ENCODE data around the gene RBM19. TPM values are rescaled to one million over a fixed set of nuclear protein-coding genes. Genes with fewer than 3 reads are reported as not detected.

Gene RBM19
- total and polyA plus RNA-seq, 2 of the 4 experiments (the other 2 are of a cell fraction) = 18.7 to 19.2 TPM

DNA sequence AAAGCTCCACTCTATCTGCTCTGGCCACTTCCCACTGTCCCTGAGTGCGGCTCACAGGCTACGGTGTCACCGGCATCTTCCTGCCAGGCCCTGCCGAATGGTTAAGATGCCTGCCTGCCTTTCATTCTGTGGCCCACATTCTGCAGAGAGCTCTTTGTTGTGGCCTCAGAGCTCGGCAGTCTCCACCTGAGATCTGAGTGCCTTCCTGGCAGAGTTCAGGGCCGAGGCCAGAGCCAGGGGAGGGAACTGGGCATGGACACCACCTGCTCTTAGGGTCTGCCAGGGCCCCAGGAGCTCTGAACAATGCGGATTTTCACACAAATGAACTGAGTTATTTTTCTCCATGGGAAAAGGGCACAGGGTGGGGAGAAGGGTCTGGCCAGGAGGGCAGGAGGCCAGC is 127.2 kb downstream of the RBM19 start:
- DNase-seq = no peak
- no peak for TF ChIP-seq POLR2A (IDR thresholded peaks at IDR 0.05; ENCODE audit: low read depth, low read length)
- no peak for TF ChIP-seq MAZ (IDR thresholded peaks at IDR 0.05; ENCODE audit: borderline replicate concordance, low read depth, low read length)
- TF ChIP-seq RAD21 (IDR thresholded peaks at IDR 0.05; ENCODE audit: low read length) = no peak
- TF ChIP-seq CHD1 (IDR thresholded peaks at IDR 0.05; ENCODE audit: low read depth, low read length) = no peak
- TF ChIP-seq, protein P1, sequence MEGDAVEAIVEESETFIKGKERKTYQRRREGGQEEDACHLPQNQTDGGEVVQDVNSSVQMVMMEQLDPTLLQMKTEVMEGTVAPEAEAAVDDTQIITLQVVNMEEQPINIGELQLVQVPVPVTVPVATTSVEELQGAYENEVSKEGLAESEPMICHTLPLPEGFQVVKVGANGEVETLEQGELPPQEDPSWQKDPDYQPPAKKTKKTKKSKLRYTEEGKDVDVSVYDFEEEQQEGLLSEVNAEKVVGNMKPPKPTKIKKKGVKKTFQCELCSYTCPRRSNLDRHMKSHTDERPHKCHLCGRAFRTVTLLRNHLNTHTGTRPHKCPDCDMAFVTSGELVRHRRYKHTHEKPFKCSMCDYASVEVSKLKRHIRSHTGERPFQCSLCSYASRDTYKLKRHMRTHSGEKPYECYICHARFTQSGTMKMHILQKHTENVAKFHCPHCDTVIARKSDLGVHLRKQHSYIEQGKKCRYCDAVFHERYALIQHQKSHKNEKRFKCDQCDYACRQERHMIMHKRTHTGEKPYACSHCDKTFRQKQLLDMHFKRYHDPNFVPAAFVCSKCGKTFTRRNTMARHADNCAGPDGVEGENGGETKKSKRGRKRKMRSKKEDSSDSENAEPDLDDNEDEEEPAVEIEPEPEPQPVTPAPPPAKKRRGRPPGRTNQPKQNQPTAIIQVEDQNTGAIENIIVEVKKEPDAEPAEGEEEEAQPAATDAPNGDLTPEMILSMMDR (conservative IDR thresholded peaks at IDR 0.05; ENCODE audit: low read depth, low read length) = no peak
- no peak for TF ChIP-seq SMC3 (IDR thresholded peaks at IDR 0.05; ENCODE audit: low read depth, low read length)
- TF ChIP-seq NFE2L2 (IDR thresholded peaks at IDR 0.05; ENCODE audit: low read depth, low read length) = no peak
- TF ChIP-seq, protein P2, sequence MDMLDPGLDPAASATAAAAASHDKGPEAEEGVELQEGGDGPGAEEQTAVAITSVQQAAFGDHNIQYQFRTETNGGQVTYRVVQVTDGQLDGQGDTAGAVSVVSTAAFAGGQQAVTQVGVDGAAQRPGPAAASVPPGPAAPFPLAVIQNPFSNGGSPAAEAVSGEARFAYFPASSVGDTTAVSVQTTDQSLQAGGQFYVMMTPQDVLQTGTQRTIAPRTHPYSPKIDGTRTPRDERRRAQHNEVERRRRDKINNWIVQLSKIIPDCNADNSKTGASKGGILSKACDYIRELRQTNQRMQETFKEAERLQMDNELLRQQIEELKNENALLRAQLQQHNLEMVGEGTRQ (IDR thresholded peaks at IDR 0.05; ENCODE audit: low read depth, low read length) = no peak
- TF ChIP-seq, protein P3, sequence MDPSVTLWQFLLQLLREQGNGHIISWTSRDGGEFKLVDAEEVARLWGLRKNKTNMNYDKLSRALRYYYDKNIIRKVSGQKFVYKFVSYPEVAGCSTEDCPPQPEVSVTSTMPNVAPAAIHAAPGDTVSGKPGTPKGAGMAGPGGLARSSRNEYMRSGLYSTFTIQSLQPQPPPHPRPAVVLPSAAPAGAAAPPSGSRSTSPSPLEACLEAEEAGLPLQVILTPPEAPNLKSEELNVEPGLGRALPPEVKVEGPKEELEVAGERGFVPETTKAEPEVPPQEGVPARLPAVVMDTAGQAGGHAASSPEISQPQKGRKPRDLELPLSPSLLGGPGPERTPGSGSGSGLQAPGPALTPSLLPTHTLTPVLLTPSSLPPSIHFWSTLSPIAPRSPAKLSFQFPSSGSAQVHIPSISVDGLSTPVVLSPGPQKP (IDR thresholded peaks at IDR 0.05; ENCODE audit: borderline replicate concordance, low read depth, low read length) = no peak
- TF ChIP-seq MXI1 (IDR thresholded peaks at IDR 0.05; ENCODE audit: borderline replicate concordance, low read depth, low read length) = no peak
- TF ChIP-seq BHLHE40 (IDR thresholded peaks at IDR 0.05; ENCODE audit: low read depth, low read length) = no peak
- no peak for TF ChIP-seq RFX5 (IDR thresholded peaks at IDR 0.05; ENCODE audit: low read depth, low read length)
- no peak for TF ChIP-seq FOS (IDR thresholded peaks at IDR 0.05; ENCODE audit: low read depth, low read length)
- TF ChIP-seq CEBPB (IDR thresholded peaks at IDR 0.05; ENCODE audit: low read depth, low read length) = no peak
- Histone ChIP-seq H3K27me3 (ENCODE audit: control insufficient read depth, insufficient read depth, low read length) (no peaks in the 10 kb centered on the region), H3K4ac (ENCODE audit: low read depth, low read length) (no peak overlapping the region), H3K4me1 (ENCODE audit: control insufficient read depth, insufficient read depth, low read length) (peaks cover 3% of the 10 kb centered on the region; the same call in 1 of the 2 replicates), H3K4me2 (ENCODE audit: low read depth, low read length) (no peak overlapping the region), H3K36me3 (ENCODE audit: control insufficient read depth, insufficient read depth, low read length) (peaks cover 3% of the 10 kb centered on the region; the same call in 1 of the 2 replicates), H3K9me1 (ENCODE audit: insufficient read depth, low read length) (no peaks in the 10 kb centered on the region), H3K18ac (ENCODE audit: low read depth, low read length) (no peak overlapping the region), H2BK15ac (ENCODE audit: low read depth, low read length) (no peak overlapping the region), H3K56ac (ENCODE audit: extremely low read depth, insufficient read depth, low read length) (no peak overlapping the region), H4K8ac (ENCODE audit: low read depth in 2 of 2, low read length in 2 of 2) (no peak overlapping the region), H3K9ac (ENCODE audit: low read depth, low read length) (no peak overlapping the region), H4K20me1 (ENCODE audit: insufficient read depth, low read length) (no peaks in the 10 kb centered on the region), H2AFZ (replicated peaks; ENCODE audit: low read length, poor library complexity) (no peak overlapping the region), H3K4me3 (ENCODE audit: insufficient read depth, low read depth, low read length) (no peak overlapping the region), H2BK120ac (ENCODE audit: low read depth, low read length) (no peak overlapping the region), H2BK20ac (ENCODE audit: low read depth, low read length) (no peak overlapping the region), H3K9me3 (ENCODE audit: control insufficient read depth, insufficient read depth, low read length) (no peaks in the 10 kb centered on the region), H3K79me1 (ENCODE audit: low read depth in 1 of 2, low read length in 2 of 2) (no peaks in the 10 kb centered on the region), H2BK5ac (ENCODE audit: low read depth, low read length, poor library complexity, severe bottlenecking) (no peak overlapping the region), H3K23ac (ENCODE audit: low read depth, low read length) (no peak overlapping the region), H4K5ac (ENCODE audit: low read depth, low read length) (no peak overlapping the region), H3K27ac (ENCODE audit: insufficient read depth, low read length) (no peak overlapping the region), H4K91ac (ENCODE audit: insufficient read depth, low read depth, low read length) (no peak overlapping the region), H2AK9ac (replicated peaks; ENCODE audit: low read depth, low read length, poor library complexity) (no peak overlapping the region), H2AK5ac (ENCODE audit: low read depth, low read length) (no peak overlapping the region), H3K14ac (replicated peaks; ENCODE audit: low read depth, low read length) (no peak overlapping the region)
- 93% methylated on average over 5 of the region's 7 CpGs; no CpG with 5 or more reads in 1 of the 2 experiments for WGBS, 2 experiments (ENCODE audit: extremely low coverage in 2 of 2, insufficient read length in 1 of 2)
- intact Hi-C loops (cut with micrococcal nuclease) = no loop called here
- CTCF ChIA-PET = no interaction called here
- in situ Hi-C loops (cut with MboI; ENCODE audit: low sequenced_read_pairs) = no loop called here
- POLR2A ChIA-PET (ENCODE audit: unreplicated experiment) = no interaction called here
- dilution Hi-C loops (cut with HindIII; ENCODE audit: low sequenced_read_pairs, unreplicated experiment) = no loop called here
- no peak for ATAC-seq (ENCODE audit: low read depth)
- BruUV-seq (replicated peaks) = no TSS peak
